Left cardiac atrium (tissue), 4 donors: ENCODE measurements around the gene HCFC1. TPM values are rescaled to one million over a fixed set of nuclear protein-coding genes. Genes with fewer than 3 reads are reported as not detected.
"Not testable (repeated sequence)": the region's sequence is repeated elsewhere in the genome, so short reads cannot be mapped to it uniquely, and the experiment has no call there.

ENCODE experiments used
- ATAC-seq, 2 donors: fragments of 200-7000 bp; cut with Tn5 transposase; one replicate each; pipeline ENCODE4 v1.9.1; 2020; ENCODE audit warnings: mild to moderate bottlenecking in 2 of 2, moderate library complexity in 2 of 2
- DNase-seq: peaks from one replicate; pipeline ENCODE4 v3.0.0-alpha.2; 2020
- intact Hi-C, 2 donors: fragments of 100-400 bp; cut with DNase I; formaldehyde crosslinking; loops; one replicate each; pipeline versions ENCODE4 v1.14.1 to v1.15.1; 2022 to 2023
- total RNA-seq, 2 donors: library from RNA; stranded (reverse); fragmentation: NEBNext Ultra II Directional; extraction: Animal tissue kit (Norgen Biotek cat#: 25700); gene quantifications; one replicate each; pipeline ENCODE4 v1.2.1, GENCODE V29; 2021
- donor health status: DM: no; HTN: yes; CAD: no.
- donor health status: DM: no; HTN: yes; CAD: no; lungs with severe emphysema.
- donor health status: DM: yes; HTN: yes; CAD: no.
- donor health status: Dilated cardiomyopathy.

HCFC1 gene
- total RNA-seq, 2 donors from 2014 or later = 30.4 to 35.7 TPM

DNA sequence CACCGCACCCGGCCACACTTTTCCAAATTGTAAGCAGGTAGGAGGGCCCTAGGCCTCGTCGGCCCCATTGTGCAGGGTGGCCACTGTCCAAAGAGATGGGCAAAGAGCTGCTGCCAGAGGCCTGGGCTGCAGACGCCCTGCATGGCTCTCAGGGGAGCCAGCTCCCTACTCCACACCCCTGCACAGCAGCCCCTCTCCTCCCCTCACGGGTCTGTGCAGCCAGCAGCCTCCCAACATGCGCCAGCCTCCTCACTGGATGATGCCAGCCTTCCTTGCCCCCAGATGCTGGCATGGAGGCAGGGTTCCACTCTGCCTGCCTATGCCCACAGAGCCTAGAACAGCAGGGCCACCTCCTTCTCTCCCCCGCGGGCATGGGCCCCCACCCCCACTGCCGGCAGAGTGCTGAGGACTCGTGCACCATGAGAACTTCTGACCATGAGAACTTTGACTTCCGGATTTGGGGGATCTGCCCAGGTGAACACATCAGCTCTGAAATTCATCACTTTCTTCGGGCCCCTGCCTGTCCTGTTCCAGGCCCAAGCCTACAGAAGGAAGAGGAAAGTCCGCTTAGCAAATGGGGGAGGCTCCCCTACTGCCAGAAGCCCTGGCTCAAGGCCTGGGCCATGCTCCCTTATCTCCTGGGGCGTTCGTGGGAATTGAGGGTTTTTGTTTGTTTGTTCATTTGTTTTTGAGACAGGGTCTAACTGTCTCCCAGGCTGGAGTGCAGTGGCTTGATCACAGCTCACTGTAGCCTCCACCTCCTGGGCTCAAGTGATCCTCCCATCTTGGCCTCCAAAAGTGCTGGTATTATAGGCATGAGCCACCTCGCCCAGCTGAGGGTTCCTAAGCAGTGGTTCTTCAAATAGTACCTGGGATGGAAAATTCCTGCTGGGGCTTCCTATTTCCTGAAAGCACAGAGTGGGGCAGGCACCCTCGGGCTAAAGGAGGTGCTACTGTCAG lies 40.0 kb upstream of the HCFC1 start:
- intact Hi-C loops = no loop called here
- DNase-seq = no peak
- ATAC-seq = no peak

DNA sequence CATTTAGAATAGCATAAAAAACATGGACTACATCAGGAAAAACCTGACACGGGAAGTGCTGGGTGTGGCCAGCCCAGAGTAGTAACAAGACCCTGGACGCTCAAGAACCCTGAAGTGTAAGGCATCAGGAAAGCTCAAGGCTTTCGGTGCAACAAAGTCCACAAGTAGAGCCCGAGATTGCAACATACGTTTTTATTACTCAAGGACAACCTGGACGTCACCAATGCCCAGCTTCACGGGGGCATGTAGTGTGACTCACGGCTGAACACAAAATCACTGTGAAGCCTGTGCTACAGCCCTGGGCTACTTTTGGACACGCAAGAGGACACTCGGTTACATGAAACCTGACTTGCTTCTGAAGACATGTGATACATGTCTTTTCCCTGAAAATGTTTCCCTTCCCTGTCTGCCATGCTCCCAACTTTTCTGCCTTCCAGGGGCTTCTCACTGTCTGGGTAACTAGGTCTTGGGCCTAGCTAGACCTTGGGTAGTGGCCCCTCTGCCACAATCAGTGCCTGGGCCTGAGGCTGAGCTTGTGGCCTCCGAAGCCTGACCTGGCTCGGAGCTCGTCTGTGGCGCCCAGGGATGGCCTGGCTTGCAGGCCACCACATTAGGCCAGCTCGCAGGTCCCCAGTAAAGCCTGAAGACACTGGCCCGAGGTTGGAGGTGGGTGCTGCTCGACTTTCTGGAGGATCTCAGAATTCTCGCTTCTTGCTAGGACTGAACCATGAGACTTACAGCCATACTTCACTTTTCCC lies 38.9 kb upstream of the HCFC1 start:
- ATAC-seq = no peak
- no peak for DNase-seq
- intact Hi-C loops = no loop called here

DNA sequence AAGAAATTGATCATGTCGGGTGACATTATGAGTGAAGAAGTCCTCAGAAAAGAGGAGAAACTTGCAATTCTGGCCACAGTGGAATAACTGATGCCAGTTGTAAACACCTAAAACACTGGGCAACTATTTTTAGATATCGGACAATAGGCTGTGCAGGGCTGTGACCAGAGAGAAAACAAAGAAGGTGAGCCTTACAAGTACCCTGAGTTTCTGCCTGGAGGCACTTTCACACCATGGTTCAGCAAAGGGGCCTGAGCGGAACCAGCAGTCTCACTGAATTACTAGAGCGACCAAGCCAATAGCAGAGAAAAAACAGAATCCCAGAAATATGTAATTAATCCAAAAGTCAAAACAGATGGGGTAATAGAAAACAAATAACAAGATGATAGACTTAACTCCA lies 36.9 kb upstream of the HCFC1 start:
- intact Hi-C loops = no loop called here
- no peak for ATAC-seq
- no peak for DNase-seq

DNA sequence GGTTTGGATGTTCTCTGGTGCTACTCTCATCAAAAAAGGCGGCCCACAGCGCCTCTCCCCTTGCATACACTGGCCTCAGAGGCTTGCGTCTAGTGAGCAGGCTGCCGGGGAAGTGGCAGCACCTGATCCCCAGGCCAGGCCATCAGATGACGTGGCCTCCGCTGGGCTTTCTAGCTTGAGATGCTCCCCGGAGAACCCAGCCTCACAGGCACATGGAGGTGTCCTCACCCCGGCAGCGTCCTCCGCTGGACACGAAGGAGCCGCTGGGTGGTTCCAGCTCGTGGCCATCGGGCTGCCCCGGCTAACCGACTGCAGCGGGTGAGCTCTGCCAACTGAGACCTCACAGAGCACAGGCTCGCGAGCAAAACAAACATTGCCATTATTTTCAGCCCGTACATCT lies 35.3 kb upstream of the HCFC1 start:
- DNase-seq = no peak
- intact Hi-C loops = no loop called here
- no peak for ATAC-seq

DNA sequence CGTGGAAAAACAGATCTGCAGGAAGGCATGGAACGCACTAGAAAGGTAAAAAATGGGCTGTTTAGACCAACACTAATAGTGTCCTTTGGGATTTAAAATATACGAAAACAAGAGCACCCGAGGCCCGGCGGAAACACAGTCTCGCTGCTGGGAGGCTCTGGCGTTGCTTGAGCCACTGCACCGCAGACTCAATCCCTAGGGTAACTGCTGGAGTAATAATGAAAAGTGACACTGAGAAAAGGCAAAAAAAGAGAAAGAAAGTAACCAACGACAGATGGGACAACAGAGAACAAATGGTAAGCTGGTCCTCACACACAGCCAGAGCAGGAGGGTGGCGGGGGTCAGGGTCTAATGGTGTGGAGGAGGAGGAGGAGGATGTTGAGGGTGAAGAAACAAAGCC lies 32.7 kb upstream of the HCFC1 start:
- no peak for ATAC-seq
- DNase-seq = no peak
- intact Hi-C loops = no loop called here

DNA sequence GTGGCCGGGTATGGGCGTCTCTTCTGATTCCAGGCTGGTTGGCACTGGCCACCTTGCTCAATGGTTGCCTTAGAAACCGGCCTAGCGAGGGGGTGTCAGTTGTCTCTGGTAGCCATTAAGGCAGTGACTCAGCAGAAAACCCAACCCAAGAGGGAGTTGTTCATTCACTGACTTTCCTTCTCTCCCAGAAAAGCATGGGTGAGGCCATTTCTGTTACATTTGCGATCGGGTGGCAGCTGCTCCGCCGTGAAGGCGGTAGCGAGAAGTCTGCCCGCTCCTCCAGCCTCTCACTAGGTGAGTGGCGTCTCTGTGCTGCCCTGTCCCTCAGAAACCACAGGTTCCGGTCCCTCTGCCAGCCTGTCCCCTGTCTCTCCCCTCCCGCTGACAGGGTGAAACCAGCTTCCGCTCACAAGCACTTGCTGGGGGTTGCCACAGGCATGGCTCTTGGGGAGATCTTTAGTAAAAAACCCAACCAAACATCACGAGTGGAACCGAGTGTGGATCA lies 30.6 kb upstream of the HCFC1 start:
- ATAC-seq (peak; percentile 49 to 67), DNase-seq (no peak)
- intact Hi-C loops = no loop called here

DNA sequence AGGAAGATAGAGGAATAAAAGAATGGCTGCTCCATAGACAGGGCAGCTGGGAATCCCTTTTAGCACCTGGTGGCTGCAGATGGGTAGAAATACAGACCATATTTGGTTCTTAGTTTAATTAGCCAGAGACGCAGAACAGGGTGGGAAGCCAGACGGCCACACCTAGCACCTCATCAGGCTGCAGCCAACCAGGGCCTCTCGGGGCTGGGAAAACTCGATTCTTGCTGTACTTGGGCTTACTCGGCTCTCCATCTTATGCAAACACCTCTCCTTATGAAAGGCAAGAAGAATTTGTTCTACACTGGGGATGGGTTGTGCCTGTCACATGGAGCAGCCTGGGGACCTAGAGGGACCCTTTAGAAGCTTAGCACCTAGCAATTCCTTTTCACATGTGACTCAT lies 28.4 kb upstream of the HCFC1 start:
- peak in 1 of 2 donors; percentile 40 for ATAC-seq
- no peak for DNase-seq
- intact Hi-C loops = no loop called here

DNA sequence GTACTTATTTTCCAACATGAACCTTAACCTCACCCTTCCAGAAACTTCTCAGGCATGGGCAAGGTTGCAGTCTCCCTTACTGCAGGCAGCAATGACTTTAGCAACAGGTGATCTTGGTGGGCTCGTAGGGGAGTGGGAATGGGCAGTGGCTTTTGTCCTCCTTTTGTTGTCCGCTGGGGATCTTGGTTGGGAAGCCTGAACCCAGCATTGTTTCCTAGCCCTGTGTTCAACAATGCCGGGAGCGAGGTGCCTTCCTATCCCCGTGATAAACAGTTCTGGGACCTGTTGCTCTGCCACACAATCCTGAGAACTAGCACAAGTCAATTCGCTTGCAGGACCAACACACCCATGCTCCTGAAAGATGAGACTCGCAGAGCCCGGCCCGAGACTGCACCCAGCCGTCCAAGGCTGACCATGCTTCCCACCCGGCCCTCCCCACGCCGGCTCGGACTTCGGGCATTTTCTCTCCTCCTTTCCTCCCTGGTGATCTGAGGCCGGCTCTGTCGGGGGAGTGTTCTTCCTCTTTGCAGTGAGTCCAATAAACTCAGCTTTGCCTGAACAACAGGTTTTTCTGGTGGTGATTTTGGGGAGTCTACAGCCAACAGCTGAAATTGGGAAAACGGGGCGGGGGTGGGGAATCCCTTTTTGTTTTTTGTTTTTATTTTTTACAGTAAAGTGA lies 27.9 kb upstream of the HCFC1 start:
- intact Hi-C loops = no loop called here
- peak in 1 of 2 donors; percentile 13 for ATAC-seq
- no peak for DNase-seq

DNA sequence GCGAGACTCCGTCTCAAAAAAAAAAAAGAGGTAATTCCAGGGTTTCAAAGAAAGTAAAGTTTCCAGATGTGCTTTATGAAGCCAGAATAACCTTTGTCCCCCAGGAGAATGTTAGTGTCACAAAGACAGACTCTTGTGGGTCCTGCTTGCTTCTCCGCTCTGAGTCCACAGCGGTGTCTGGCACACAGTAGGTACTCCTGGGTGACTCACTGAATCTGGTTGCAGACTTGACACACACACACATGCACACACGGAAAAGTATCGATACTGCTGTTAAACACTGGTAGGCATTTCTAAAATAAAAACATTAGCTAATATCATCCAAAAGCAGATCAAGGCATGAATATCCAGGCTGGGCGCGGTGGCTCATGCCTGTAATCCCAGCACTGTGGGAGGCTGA lies 23.9 kb upstream of the HCFC1 start:
- DNase-seq (no peak), ATAC-seq (no peak)
- intact Hi-C loops = no loop called here

DNA sequence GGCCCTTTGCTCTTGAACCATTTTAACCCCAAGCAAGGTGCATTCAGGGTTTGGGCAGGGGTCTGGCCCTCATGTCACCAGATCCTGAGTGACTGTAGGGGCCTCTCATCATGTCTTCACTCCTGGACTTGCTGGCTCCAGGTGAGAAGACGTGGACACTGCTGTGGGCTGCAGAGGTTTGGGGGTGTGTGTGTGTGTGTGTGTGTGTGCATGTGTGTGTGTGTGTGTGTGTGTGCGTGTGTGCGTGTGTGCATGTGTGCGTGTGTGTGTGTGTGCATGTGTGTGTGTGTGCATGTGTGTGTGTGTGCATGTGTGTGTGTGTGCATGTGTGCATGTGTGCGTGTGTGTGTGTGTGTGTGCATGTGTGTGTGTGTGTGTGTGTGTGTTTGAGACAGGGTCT lies 22.8 kb upstream of the HCFC1 start:
- ATAC-seq, intact Hi-C loops, DNase-seq: not testable (repeated sequence)

DNA sequence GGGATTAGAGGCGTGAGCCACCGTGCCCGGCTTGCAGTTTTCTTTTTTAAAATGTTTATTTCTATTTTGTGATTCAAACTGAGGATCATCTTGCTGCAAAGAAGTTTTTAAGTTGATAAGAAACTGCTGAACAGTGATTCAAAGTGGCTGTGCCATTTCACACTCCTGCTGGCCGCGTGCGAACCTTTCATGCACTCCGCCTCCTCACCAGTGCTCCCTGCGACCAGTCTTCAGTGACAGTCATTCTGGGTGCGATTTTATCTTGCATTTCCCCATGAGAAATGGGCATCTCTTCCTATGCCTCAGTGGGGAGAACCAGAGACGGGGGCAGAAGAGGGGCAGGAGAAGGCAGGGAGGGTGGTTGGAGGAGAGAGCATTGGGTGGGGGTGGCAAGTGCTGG lies 22.4 kb upstream of the HCFC1 start:
- intact Hi-C loops = no loop called here
- no peak for DNase-seq
- no peak for ATAC-seq

DNA sequence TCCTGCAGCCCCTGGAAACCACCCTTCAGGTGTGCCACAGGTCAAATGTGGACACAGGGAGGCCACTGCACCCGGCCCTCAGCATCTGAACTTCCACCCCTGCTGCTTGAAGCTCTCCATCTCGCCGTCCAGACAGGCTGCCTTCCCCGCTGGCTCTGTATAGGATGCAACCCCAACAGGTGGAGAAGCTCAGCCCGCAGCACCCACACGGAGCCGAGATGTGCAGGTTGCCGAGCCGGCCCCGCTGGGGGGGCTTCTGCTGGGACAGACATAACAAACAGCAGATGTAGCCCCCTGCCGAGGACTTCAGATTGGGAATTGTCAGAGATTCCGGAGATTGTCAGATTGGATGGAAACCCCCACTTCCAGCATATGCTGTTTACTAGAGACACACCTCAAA lies 21.5 kb upstream of the HCFC1 start:
- DNase-seq (no peak), ATAC-seq (no peak)
- intact Hi-C loops = no loop called here

DNA sequence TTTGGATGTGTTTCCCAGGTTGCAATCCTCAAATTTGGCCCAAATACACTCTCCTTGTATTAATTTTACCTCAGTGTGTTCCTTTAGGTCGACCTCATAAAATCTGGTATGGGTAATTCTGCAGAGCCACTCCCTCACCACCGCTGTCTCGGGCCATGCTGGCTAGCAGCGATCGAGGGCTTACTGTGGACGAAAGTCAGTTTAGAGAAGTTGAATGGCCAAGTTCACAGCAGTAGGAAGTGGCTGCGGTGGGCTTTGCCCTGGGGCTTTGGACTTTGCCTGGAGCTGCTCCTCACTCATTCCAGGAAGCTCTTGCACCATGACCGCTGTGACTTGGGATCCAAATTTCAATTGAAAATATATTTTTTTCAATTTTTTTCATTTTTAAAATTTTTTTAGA lies 20.6 kb upstream of the HCFC1 start:
- no peak for ATAC-seq
- intact Hi-C loops = no loop called here
- DNase-seq = no peak

DNA sequence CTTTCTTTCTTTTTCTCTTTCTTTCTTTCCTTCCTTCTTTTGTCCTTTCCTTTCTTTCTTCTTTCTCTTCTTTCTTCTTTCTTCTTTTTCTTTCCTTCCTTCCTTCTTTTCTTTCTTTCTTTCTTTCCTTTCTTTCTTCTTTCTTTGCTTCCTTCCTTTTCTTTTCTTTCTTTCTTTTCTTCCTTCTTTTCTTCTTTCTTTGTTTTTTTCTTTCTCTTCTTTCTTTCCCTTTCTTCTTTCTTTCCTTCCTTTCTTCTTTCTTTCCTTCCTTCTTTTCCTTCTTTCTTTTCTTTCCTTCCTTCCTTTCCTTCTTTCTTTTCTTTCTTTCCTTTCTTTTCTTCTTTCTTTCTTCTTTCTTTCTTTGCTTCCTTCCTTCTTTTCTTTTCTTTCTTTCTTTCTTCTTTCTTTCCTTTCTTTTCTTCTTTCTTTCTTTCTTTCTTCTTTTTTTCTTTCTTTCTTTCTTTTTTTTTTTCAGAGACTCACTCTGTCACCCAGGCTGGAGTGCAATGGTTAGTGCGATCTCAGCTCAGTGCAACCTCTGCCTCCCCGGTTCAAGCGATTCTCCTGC lies 19.5 kb upstream of the HCFC1 start:
- no peak for ATAC-seq
- intact Hi-C loops = no loop called here

DNA sequence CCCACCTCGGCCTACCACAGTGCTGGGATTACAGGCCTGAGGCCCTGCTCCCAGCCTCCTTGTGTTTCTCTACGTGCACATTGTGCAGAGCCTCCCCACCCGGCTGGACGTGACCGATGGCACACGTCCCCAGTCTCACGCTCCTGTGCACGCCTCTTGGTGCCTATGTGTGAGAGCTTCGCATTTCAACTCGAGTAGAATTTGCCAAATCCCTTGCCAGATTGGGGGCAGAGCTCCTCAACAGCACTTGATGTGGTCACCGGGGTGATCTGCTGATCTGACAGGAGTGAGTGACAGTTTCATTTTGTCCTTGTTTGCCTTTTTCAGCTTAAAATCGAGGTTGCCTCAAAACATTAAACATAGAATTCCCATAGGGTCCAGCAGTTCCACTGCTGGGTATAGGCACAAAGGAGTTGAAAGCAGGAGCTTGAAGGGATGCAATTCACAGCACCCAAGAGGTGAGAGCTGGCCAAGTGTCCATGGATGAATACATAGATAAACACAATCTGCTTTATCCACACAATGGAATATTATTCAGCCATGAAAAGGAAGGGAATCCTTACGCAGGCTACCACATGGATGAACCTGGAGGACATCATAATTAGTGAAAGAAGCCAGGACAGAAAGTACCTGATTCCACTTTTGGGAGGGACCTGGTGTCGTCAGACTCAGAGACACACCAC lies 18.5 kb upstream of the HCFC1 start:
- DNase-seq = no peak
- ATAC-seq = no peak
- intact Hi-C loops = no loop called here

More for the DNA sequence above, 19.5 kb upstream of the HCFC1 start:
- DNase-seq = no peak

DNA sequence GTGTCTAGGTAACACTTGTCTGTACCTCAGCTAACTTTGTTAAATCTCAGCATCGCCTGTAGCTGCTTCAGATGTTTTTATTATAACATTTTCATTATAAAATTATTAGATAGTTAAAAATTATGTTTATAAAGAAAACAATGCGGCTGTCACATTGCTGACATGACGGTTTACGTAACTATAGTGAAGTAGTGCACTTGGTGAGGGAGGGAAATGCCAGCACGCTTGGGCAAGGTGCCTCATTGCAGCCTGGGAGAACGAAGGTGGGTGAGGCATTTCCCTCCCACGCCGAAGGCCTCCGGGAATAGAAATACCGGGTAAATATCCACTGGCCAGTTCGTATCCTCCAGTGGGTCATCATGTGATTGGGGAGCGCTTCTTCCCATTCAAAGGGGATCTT lies 16.9 kb upstream of the HCFC1 start:
- ATAC-seq (peak in 1 of 2 donors; percentile 29), DNase-seq (no peak)
- intact Hi-C loops = no loop called here

DNA sequence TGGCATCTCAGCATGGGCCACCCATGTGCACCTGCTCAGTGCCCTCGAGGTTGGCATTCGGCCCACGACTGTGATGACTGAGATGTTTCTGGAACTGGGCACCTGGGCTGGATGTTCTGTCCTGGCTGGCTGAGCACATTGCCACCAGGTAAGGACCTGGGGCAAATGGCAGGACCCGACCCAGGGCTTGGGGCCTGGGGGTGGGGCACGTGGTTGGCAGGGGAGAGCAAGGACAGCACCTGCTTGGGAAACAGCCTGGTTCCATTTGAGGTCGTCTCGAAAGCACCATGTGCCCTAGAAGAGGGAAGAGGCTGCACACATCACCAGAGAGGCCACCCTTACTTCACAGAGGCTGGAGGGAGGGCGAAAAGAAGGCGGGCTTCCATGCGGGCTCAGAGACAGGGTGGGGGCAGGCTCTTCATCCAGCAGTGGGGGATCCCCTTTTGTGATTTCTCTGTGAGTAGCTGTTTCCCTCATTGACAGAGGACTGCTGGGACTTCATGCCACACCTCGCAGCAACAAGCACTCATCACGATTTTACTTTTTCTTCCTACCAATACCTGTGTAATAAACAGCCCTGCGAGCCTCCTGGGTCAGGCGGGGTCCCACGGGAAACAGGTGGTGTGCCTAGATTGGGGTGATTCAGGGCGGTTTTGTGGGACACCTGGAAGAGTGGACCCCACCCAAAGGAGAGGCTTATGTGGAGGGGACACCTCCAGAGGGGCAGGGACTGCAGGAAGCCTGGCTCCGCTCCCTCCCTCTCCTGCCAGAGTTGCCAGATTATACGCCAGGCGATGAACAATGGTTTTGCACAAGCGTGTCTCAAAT lies 12.9 kb upstream of the HCFC1 start:
- ATAC-seq (no peak), DNase-seq (no peak)
- intact Hi-C loops = no loop called here

DNA sequence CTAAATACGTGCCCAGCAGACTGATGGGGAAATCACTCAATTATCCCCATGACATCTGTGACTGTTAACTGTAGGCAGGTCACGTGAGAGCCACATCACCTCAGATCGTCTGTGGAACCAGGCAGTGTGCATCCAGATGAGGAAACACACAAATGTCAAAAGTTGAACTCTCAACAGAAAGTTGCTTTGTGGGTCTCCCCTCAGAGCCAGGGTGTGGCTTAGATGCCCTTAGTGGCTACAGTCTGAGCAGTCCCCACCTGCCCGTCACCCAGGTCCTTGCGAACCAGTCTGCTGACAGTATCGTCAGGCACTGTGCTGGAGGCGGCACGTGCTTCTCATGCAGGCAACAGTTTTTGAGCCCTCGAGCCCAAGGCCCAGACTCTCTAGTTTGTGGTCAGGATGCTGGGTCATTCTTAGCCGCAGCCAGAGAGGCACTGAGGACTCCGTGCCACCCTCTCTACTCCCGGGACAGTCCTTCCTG lies 11.7 kb upstream of the HCFC1 start:
- intact Hi-C loops = no loop called here
- DNase-seq (no peak), ATAC-seq (no peak)
